Body of pancreas (tissue), 4 donors: ENCODE data around the gene RBMS1.

ENCODE experiments used
- CTCF ChIP-seq, 7 experiments: fragments of 450-650 bp in 4 of 7; fragments of 200-600 bp in 3 of 7; sonication (generic) in 3 of 7; IDR thresholded peaks; one replicate each; pipeline ENCODE4 v1.5.1; 2016 to 2019; ENCODE audit warnings: antibody characterized with exemption in 7 of 7
- POLR2A ChIP-seq, 3 donors: fragments of 450-650 bp; IDR thresholded peaks; one replicate each; pipeline ENCODE4 v1.6.1; 2016; ENCODE audit warnings: antibody characterized with exemption in 3 of 3, mild to moderate bottlenecking in 2 of 3

- TF ChIP-seq CTCF (IDR thresholded peaks at IDR 0.05) (no peak), POLR2A (IDR thresholded peaks at IDR 0.05) (no peak)
Measured at GRCh38 chr2:160363961-160364360, 129.6 kb downstream of the RBMS1 start.
